22Rv1 (cell line): ENCODE data around the gene SYNE2.

Experiments
- ZFX ChIP-seq: fragments of 450-650 bp; IDR thresholded peaks from 2 replicates; pipeline ENCODE4 v1.6.1; 2017; ENCODE audit warnings: antibody characterized with exemption, borderline replicate concordance
- TF ChIP-seq, protein P1 (sequence below): fragments of 450-650 bp; IDR thresholded peaks from 2 replicates; pipeline ENCODE4 v1.5.1; 2017; ENCODE audit warnings: mild to moderate bottlenecking

DNA sequence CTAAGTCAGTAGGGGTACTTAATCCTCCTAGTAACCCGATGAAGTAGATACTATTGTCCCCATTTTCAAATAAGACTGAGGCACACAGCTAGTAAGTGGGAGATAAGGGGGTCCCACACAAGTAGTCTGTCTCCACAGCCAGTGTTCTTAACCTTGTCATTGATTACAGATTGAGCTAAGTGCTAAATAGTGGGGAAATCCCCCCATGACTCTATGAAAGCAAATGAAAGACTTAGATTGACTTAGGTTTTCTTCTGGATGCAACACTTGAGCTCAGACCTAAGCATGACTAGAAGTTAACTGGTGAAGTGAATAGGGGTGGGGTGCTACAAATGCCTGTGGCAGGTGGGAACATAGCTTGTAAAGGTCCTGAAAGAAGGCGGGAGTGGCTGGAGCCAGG, 73.8 kb downstream of the SYNE2 start:
- no peak for TF ChIP-seq ZFX
- TF ChIP-seq, protein P1, sequence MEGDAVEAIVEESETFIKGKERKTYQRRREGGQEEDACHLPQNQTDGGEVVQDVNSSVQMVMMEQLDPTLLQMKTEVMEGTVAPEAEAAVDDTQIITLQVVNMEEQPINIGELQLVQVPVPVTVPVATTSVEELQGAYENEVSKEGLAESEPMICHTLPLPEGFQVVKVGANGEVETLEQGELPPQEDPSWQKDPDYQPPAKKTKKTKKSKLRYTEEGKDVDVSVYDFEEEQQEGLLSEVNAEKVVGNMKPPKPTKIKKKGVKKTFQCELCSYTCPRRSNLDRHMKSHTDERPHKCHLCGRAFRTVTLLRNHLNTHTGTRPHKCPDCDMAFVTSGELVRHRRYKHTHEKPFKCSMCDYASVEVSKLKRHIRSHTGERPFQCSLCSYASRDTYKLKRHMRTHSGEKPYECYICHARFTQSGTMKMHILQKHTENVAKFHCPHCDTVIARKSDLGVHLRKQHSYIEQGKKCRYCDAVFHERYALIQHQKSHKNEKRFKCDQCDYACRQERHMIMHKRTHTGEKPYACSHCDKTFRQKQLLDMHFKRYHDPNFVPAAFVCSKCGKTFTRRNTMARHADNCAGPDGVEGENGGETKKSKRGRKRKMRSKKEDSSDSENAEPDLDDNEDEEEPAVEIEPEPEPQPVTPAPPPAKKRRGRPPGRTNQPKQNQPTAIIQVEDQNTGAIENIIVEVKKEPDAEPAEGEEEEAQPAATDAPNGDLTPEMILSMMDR: no peak
